Right lobe of liver (tissue), 4 donors: ENCODE data around the gene NRCAM.

Source experiments
- CTCF ChIP-seq, 4 donors: fragments of 200-600 bp in 3 of 4; fragments of 450-650 bp in 1 of 4; IDR thresholded peaks; one replicate each; pipeline versions ENCODE4 v1.5.1 to v1.8.0; 2016 to 2022; ENCODE audit warnings: antibody characterized with exemption in 4 of 4, mild to moderate bottlenecking in 2 of 4
- POLR2A ChIP-seq: fragments of 450-650 bp; IDR thresholded peaks from one replicate; pipeline ENCODE4 v1.6.1; 2017; ENCODE audit warnings: antibody characterized with exemption, mild to moderate bottlenecking
- donor health status: DM: no; HTN: no; CAD: no.
- donor health status: DM: no; HTN: no; CAD: no.
- donor health status: DM: no; HTN: yes; CAD: no.

GRCh38 chr7:108261560-108262255 lies 194.5 kb downstream of the NRCAM start:
- TF ChIP-seq CTCF (IDR thresholded peaks at IDR 0.05) (no peak), POLR2A (no peak)
